HCT116 (cell line): Measurements from ENCODE around the gene HIBADH.

ENCODE experiments used
- ATF3 ChIP-seq: IDR thresholded peaks from 2 replicates; pipeline ENCODE4 v1.6.1; 2012
- CTCF ChIP-seq, 3 experiments: fragments of 200-600 bp in 1 of 3; sonication (generic) in 1 of 3; IDR thresholded peaks in 2 of 3; conservative IDR thresholded peaks in 1 of 3; 2 replicates each; pipeline ENCODE4 v1.5.1; 2012 to 2017; ENCODE audit warnings: low read depth in 2 of 3, low read length in 2 of 3, antibody characterized with exemption in 1 of 3, borderline replicate concordance in 1 of 3, control low read depth in 1 of 3, mild to moderate bottlenecking in 1 of 3, mixed read lengths in 1 of 3, mixed run types in 1 of 3, moderate library complexity in 1 of 3; ENCODE audit not compliant: insufficient read depth in 1 of 3
- EGR1 ChIP-seq: IDR thresholded peaks from 2 replicates; pipeline ENCODE4 v1.6.1; 2012; ENCODE audit warnings: low read depth
- EZH2 ChIP-seq: fragments of 200-600 bp; sonication (generic); IDR thresholded peaks from 2 replicates; pipeline ENCODE4 v1.6.1; 2017; ENCODE audit warnings: antibody characterized with exemption, mixed run types
- RAD21 ChIP-seq: IDR thresholded peaks from 2 replicates; pipeline ENCODE4 v1.6.1; 2012; ENCODE audit warnings: low read depth, mild to moderate bottlenecking
- SIN3A ChIP-seq: IDR thresholded peaks from 2 replicates; pipeline ENCODE4 v1.6.1; 2012; ENCODE audit warnings: low read depth

DNA sequence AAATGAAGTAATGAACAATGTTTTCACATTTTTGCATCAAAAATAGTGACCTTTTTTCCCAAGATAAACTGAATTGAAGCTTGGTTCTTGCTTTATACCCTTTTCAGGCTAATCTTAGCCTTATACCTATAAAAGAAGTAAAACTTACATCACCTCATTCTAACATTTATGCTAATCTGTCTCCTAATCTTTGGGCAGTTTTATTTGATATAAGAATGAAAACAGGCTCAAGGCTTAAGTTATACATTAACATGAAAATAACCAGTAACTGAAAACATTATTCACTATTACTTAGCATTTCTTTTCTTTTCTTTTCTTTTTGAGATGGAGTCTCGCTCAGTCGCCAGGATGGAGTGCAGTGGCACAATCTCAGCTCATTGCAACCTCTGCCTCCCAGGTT, 113.1 kb downstream of the HIBADH start:
- no peak for TF ChIP-seq RAD21
- TF ChIP-seq CTCF (IDR thresholded peaks at IDR 0.05 in 2 of 3, conservative IDR thresholded peaks at IDR 0.05 in 1 of 3; ENCODE audit: borderline replicate concordance in 1 of 3, insufficient read depth in 1 of 3, low read depth in 2 of 3, low read length in 2 of 3) = no peak
- TF ChIP-seq EGR1 = no peak
- TF ChIP-seq SIN3A = no peak
- TF ChIP-seq EZH2 = no peak
- no peak for TF ChIP-seq ATF3
